Activated CD8-positive, alpha-beta memory T cell treated with anti-CD3 and anti-CD28 coated beads for 36 hours (primary cell): ENCODE measurements around the gene GADD45G. TPM values are rescaled to one million over a fixed set of nuclear protein-coding genes. Genes with fewer than 3 reads are reported as not detected.

Experiments
- total RNA-seq, 2 experiments: library from RNA; stranded (reverse); gene quantifications; one replicate each; pipeline ENCODE4 v1.2.3, GENCODE V29; 2021

GADD45G gene
- total RNA-seq, 2 experiments from 2014 or later, result 3.2 to 3.8 TPM

Other genes starting within 250 kb of the GADD45G start
- 100 to 1,000 TPM; 283 to 295 TPM for gene SEMA4D, start 106.9 kb upstream of the GADD45G start, total RNA-seq